GM21381 (cell line): ENCODE data around the gene MFSD6.
"Not testable (repeated sequence)": the region's sequence is repeated elsewhere in the genome, so short reads cannot be mapped to it uniquely, and the experiment has no call there.

ENCODE experiments used
- ATAC-seq: cut with Tn5 transposase; IDR thresholded peaks from one replicate; pipeline ENCODE4 v1.9.1; 2021; ENCODE audit warnings: mild to moderate bottlenecking, moderate library complexity; ENCODE audit not compliant: unreplicated experiment

MFSD6 gene

DNA sequence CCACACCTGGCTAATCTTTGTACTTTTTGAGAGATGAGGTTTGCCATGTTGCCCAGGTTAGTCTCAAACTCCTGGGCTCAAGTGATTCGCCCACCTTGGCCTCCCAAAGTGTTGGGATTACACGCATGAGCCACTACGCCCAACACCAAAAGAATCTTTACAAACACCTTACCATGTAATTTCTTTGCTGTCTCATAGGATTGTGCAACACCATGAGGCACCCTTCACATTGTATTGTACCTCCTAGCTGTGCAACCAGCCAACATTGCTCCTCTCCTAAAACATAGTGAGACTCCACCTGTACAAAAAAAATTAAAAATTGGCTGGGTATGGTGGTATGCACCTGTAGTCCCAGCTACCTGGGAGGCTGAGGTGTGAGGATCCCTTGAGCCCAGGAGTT is 3.1 kb upstream of the MFSD6 start:
- ATAC-seq = no peak

DNA sequence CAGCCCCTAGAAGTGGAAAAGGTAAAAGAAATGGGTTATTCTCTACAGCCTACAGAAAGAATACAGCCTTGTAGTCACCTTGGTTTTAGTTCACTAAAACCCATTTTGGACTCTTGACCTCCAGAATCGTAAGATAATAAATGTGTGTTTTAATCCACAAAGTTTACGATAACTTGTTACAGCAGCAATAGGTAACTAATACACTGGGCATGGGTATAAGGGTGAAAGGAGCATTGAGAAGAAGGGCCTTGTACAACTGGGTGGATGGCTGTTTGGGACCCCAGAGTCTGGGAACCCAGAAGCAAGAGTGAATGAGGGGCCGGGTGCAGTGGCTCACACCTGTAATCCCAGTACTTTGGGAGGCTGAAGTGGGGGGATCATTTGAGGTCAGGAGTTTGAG is 2.2 kb upstream of the MFSD6 start:
- no peak for ATAC-seq

DNA sequence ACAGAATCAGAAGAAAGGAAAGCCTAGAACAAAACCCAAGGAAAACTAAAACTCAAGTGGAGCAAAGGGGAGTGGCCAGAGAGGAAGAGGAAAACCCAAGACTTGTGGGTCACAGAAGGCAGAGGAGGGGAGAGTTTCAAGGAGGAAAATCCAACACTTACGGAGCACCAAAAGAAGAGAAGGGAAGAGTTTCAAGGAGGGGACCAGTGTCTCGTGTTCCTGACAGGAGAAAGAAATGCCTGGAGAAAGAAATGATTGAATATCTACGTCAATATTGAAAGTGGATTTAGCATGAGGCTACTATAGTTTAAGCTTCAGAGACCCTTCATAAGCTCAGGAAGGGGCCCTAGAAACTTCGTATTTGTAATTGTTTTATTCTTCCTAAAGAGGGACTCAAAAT is 1.4 kb upstream of the MFSD6 start:
- ATAC-seq = no peak

DNA sequence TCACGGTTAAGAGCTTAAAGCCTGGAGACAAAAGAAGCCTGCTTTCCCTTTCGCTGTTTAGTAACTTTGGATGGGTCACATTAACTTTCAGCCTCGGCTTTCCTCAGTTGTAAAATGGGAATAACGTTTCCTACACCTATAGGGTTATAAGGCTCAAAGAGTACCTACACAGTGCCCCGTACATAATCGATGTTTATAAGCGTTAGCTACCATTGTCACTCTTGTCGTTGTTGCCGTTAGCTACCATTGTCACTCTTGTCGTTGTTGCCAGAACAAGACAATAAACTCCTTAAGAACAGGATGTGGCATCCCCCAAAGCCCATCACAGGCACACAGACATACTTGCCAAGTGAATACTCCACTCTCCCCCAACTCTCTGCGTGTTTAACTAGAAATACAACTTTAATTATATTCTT is 901 bp upstream of the MFSD6 start:
- ATAC-seq = no peak

DNA sequence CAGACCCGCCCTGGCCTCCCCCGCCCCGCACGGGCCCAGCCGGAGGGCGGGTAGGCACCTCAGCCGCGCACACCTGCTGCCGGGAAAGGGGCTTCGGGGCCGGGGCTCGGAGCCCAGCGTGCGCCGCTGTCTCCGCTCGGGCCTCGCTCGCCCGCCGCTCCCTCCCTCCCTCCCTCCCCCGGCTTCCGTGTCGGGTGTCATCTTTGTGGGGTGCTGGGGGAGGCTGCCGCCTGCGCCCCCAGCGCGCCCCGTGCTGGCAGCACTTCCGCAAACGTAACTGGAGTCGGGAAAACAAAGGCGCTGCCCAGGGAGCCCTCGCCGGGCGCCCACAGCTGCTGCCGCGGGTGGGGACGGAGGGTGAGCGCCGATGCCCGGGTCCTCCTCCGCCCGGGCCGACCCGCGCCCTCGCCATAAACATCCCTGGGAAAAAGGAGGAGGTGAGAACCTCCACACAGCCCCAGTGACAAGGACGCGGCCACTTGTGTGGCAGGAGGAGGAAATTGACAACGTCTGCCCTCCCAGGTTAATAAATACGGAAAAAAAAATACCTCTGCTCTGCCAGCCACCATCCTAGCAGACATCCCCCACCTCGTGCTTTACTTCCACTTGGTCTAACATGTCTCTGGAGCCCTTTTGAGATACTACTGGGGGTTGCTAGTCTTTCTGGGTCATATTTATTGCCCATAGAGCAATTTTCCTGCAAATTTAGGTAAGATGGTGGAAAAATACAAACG is 550 bp downstream of the MFSD6 start:
- ATAC-seq = peak; percentile 62

DNA sequence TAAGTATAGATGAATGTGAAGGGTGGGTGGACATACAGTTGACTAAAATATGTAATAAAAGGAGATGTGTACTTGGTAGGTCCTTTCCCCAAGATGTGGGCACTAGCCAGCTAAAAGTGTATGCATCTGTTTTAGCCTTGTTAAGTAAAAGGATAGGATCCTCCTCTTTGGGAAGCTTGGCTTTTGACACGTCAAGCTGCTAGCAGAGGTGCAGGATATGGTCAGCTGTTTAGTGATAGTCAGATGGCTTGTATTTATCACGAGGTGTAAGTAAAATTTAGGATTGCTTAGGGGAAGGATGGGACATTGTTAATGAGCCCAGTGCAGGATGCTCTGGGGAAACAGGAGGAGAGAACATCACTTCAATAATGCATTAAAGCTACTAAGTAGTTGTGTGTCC is 1.5 kb downstream of the MFSD6 start:
- no peak for ATAC-seq

DNA sequence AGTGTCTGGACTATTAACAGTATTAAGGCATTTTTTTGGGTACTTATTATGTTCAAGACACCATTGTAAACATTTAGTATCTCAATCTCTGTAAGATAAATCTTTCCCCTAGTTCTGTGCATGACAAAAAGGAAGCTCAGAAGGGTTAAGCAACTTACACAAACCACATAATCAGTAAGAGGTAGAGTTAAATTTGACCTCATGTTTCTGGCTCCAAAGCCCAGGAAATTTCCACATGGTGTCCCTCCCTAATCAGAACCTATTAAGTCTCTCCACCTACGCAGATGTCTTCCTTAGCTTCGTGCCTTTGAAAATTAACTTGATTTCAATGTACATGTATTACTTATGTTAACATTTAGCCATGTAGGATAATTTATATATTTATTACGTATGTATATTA is 2.0 kb downstream of the MFSD6 start:
- no peak for ATAC-seq

DNA sequence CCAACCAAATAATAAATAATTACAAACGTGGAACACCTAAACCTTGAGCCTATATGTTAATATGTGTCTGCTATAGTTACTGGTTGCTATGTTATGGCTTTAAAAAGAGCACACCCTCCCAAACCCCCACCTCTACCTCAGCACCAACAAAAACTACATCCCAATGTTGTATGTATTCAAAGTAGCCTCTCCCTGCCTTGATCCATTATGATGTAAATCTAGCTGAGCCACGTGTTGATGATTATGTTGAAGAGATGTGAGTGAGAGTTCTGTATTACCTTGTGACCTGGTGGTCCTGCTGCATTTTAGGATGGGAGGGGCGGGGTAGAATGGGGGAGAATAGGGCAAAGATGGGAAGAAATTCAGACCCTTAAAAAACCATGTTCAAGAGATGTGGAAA is 4.8 kb downstream of the MFSD6 start:
- no peak for ATAC-seq

DNA sequence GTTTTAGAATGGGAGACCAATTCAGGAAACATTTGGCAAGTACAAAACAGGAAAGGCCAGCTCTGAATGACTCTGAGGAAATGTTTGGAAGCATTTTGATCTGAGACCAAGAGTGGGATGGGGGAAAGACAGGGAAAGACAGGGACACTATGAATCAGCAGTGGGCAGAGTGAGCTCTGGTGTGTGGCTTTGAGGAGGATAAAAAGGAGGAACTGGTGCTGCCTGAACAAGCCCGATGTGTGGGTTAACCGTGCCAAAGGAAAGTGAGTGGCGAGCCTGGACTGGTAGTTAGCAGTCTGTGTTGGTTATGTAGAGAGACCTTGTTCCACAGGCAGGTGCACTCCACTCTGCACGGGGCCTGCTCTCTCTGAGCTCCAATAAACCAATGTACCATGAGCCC is 5.3 kb downstream of the MFSD6 start:
- ATAC-seq = no peak

DNA sequence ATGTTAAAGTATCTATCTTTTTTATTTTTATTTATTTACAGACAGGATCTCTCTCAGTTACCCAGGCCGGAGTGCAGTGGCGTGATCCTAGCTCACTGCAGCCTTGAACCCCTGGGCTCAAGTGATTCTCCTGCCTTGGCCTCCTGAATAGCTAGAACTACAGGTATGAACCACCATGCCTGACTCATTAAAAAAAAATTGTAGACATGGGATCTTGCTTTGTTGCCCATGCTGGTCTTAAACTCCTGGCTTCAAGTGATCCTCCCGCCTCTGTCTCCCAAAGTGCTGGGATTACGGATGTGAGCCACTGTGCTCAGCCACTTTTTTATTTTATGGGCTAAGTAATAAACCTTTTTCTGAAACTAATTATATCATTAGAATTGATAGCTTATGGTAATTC is 7.1 kb downstream of the MFSD6 start:
- ATAC-seq = no peak

DNA sequence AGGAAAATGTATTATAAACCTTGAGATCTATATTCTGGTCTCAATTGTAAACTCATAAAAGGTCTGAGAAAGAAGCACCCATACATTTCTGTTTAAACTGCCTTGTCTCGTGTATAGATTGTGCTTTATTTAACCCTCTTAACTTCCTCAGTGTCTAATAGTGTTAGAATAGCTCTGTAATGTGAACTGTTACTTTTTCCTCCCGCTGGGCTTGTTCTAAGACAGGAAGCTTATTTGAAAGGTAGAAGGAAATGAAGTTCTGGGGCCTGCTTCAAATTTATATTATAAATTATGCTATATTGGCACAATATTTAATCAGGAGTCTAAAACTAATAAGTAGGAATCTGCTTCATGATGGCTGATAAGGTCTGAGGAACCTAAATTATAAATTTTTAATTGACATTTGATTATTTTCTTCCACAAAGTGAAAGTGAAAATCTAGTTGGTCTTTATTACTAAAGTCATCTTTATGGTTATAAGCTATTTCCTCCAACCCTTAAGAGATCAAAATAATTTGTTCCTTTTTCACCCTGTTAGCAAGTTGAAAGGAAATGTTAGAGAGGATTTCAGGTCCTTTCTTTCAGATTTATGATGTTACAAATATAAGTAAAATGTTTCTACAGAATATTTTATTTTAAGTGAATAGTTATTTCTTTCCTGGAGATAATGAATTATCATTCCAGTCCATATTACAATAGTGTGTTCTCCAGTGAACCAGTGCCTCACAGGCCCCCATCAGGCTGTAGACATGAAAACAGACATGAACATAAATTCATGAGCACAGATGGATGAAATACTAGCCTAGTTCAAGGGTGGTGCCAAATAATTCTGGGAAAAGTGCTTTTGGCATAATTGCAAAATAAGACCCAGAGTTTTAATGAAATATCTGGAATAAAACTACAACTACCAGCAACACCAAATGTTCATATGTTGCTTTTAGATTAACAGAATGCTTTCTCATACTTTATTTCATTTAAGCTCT is 7.9 kb downstream of the MFSD6 start:
- ATAC-seq = no peak

DNA sequence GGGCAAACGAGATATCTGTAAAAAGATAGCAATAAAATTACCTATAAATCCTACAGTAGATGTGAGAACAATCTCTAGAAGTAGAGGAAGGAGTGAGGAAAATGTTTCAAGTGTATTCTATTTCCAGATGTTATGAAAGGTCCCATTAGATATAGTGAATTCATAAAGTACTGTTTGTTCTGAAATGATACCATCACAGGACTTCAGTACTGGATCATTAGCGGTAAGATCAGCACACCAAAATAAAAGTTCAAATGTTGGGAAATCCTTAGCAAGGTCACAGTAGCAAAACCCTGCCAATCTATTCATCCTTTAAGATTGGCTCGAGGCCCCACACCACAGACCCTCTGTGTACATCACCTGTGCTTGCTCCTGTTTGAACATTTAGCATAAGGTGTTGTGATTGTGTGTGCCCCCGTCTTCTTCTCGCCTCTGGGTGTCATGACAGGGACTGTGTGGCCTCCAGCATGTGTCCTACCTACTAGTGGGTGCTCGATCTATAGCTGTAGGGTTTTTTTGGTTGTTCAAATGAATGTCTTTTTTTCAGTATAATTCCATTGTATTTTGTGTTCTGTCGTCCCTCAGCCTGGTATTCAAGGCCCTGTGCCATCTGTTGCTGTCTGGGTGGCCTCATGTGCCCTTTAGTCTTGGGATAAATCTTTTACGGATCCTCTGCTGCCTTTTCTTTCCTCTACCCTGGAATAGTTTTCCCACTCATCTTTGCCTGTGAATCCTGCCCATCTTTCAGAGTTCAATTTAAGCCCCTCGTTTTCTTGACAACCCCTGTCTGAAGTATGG is 9.1 kb downstream of the MFSD6 start:
- ATAC-seq = no peak

DNA sequence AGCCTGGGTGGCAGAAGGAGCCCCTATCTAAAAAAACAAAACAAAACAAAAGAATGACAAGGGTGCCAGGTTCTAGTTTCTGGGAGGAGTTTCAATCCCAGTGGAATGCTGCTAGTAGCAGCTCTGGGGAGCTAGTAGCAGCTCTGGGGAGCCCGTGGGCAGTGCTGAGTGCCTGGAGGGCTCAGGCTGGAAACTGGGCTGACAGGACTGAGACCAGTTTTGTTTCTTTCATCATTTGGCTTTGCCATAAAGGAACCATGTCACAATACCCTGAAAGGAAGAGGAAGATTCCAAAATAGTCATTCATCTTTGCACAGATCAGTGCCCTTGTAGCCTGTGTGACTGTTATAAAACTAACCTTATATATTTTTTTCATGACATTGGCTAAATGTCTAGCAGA is 10.6 kb downstream of the MFSD6 start:
- ATAC-seq = no peak

DNA sequence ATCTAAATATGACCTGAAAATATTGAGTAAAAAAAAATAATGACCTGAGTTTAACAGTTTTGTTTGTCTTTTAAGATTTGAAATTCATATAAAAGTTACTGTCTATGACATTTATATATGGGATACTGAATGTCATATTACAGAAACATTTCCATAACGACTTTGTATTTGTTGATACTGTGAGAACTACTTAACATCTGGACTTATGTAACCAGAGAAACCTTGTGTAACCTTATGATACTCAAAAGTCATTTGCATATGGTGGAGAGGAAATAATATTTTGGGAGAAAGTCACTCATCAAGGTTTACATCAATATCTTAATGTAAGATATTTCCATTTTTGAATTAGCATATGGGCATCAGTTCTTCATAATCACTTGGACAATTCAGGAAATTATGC is 12.6 kb downstream of the MFSD6 start:
- no peak for ATAC-seq

DNA sequence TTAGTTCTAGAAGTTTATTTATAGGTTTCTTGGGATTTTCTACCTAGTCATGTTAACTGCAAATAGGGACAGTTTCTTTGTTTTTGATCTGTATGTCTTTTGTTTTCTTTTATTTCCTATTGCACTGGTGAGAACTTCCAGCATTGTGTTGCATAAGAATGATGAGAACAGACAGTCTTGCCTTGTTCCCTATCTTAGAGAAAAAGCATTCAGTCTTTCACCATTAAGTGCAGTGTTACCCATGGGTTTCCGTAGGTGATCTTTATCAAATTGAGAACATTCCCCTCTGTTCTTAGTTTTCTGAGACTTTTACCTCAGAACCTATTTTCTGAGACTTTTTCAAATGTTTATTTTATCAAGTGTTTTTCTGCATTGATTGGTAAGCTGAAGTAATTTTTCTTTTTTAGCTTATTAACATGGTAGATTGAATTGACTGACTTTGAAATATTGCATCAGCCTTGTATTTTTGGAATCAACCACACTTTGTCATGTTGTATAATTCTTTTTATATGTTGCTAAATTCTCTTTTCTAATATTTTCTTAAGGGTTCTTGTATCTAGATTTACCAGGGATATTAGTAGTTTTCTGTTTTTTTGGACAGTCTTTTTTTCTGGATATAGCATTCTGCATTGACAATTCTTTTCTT is 17.2 kb downstream of the MFSD6 start:
- no peak for ATAC-seq

DNA sequence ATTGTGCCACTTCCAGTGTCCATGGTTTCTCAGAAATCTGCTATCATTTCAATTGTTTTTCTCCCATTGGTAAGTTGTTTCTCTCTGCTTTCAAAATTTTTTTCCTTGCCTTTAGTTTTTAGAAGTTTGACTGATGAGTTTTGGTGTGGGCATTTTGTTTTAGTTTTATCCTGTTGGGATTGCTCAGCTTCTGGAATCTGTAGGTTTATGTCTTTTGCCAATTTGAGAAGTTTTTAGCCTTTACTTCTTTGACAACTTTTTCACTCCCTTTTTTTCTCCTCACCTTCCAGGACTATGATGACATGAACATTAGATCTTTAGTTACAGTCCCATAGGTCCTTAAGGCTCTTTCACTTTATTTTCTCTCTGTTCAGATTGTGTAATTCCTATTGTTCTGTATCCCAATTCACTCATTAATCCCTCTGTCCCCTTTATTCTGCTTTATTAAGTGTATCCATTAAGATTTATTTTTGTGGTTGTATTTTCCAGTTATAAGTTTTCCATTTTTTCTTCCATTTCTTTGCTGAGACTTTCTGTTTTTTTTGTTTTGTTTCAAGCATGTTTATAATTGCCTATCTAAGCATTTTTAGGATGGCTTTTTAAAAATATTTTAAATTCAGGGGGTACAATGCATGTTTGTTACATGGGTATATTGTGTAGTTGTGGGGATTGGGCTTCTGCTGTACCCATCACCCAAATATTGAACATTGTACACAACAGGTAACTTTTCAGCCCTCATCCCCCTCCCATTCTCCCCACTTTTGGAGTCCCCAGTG is 17.9 kb downstream of the MFSD6 start:
- no peak for ATAC-seq

DNA sequence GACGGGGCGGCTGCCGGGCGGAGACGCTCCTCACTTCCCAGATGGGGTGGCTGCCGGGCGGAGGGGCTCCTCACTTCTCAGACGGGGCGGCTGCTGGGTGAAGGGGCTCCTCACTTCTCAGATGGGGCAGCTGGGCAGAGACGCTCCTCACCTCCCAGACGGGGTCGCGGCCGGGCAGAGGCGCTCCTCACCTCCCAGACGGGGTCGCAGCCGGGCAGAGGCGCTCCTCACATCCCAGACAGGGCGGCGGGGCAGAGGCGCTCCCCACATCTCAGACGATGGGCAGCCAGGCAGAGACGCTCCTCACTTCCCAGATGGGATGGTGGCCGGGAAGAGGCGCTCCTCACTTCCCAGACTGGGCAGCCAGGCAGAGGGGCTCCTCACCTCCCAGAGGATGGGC is 22.7 kb downstream of the MFSD6 start:
- not testable (repeated sequence) for ATAC-seq

DNA sequence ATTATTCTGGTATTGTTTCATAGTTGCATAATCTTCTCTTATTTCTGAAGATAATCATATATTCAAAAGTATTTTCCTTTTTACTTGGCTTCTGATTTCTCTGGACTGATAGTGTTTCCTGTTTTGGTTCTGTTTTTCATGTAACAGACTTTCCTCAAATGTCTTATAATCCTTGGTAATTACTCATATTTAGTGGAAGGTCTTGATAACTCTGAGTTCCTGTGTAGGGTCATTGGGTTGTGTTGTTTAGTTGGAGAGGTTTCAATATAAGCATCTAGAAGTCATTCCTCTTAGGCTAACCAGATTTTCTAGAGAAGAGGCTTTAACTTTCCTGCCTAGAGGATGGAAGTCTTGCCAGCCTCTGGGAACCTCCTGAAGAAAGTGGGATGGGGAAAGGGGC is 23.8 kb downstream of the MFSD6 start:
- no peak for ATAC-seq

DNA sequence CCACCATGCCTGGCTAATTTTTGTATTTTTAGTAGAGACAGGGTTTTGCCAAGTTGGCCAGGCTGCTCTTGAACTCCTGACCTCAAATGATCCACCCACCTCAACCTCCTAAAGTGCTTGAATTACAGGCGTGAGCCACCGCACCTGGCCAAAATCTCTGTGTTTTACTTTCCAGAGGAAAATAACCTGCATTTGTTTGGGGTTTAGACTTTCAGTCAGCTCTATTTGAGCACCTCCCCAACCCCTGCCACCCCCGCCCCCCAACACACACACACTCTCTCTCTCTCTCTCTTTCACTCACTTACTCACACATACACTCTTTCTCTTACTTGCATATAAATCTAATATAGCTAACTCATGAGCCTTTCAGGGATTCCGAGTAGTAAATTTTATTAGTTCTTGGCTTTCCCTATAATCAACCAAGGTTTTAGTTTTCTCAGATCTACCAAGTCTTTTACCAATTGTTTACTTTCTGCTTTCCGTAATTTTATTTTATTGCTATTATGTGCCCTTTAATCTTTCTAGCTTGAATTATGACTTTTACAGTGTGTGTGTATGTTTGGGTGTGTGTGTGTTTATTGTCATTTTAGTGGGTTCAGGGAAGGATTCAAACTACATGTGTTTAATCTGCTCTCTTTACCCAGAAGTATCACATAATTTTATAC is 24.5 kb downstream of the MFSD6 start:
- no peak for ATAC-seq
